H9 (cell line): ENCODE measurements around the gene KISS1. TPM values are rescaled to one million over a fixed set of nuclear protein-coding genes. Genes with fewer than 3 reads are reported as not detected.
A peak's percentile ranks its signal among the peaks of the same experiment; 100 is the strongest.

Experiments used
- DNase-seq: peaks from one replicate; pipeline ENCODE4 v3.0.0-alpha.2; 2017
- H2AFZ ChIP-seq: one replicate; pipeline ENCODE4 v1.6.1; 2013; ENCODE audit warnings: mild to moderate bottlenecking, low read length, control low read depth, moderate library complexity
- H2AK5ac ChIP-seq: 2 replicates; pipeline ENCODE4 v1.6.1; 2013; ENCODE audit warnings: low read length, control low read depth, mixed read lengths; ENCODE audit not compliant: insufficient read length
- H2BK120ac ChIP-seq: one replicate; pipeline ENCODE4 v1.6.1; 2013; ENCODE audit warnings: low read depth, mild to moderate bottlenecking, low read length, control low read depth, inconsistent platforms; ENCODE audit not compliant: poor library complexity, severe bottlenecking
- H2BK12ac ChIP-seq: 2 replicates; pipeline ENCODE4 v1.6.1; 2013; ENCODE audit warnings: low read length, control low read depth, mixed read lengths, low read depth; ENCODE audit not compliant: insufficient read length
- H2BK15ac ChIP-seq: 2 replicates; pipeline ENCODE4 v1.6.1; 2013; ENCODE audit warnings: low read depth, low read length, control low read depth
- H2BK20ac ChIP-seq: one replicate; pipeline ENCODE4 v1.6.1; 2013; ENCODE audit warnings: low read depth, mild to moderate bottlenecking, low read length, control low read depth, inconsistent platforms; ENCODE audit not compliant: poor library complexity, severe bottlenecking
- H2BK5ac ChIP-seq: 2 replicates; pipeline ENCODE4 v1.6.1; 2013; ENCODE audit warnings: low read length, control low read depth, mixed read lengths; ENCODE audit not compliant: insufficient read length
- H3K14ac ChIP-seq: 2 replicates; pipeline ENCODE4 v1.6.1; 2013; ENCODE audit warnings: low read length, control low read depth; ENCODE audit not compliant: insufficient read depth
- H3K18ac ChIP-seq: 2 replicates; pipeline ENCODE4 v1.6.1; 2013; ENCODE audit warnings: low read depth, mild to moderate bottlenecking, mixed read lengths, low read length, control low read depth; ENCODE audit not compliant: insufficient read length
- H3K23ac ChIP-seq: 2 replicates; pipeline ENCODE4 v1.6.1; 2013; ENCODE audit warnings: low read length, control low read depth, mixed read lengths, low read depth; ENCODE audit not compliant: insufficient read length
- H3K23me2 ChIP-seq: 2 replicates; pipeline ENCODE4 v1.6.1; 2013; ENCODE audit warnings: low read depth, mild to moderate bottlenecking, mixed read lengths, low read length, control low read depth; ENCODE audit not compliant: insufficient read length, poor library complexity, severe bottlenecking
- H3K27ac ChIP-seq: 2 replicates; pipeline ENCODE4 v1.5.1; 2013; ENCODE audit warnings: low read length, control low read depth, mixed read lengths, low read depth; ENCODE audit not compliant: insufficient read length
- H3K27me3 ChIP-seq: 2 replicates; pipeline ENCODE4 v1.6.1; 2013; ENCODE audit warnings: low read length, control low read depth, inconsistent platforms; ENCODE audit not compliant: insufficient read depth
- H3K4ac ChIP-seq: 2 replicates; pipeline ENCODE4 v1.6.1; 2013; ENCODE audit warnings: low read depth, mild to moderate bottlenecking, control low read depth, inconsistent platforms, low read length, moderate library complexity
- H3K4me1 ChIP-seq: 2 replicates; pipeline ENCODE4 v1.6.1; 2013; ENCODE audit warnings: low read length, control low read depth, inconsistent platforms; ENCODE audit not compliant: insufficient read depth
- H3K4me2 ChIP-seq: 2 replicates; pipeline ENCODE4 v1.6.1; 2013; ENCODE audit warnings: low read length, control low read depth, mixed read lengths; ENCODE audit not compliant: insufficient read length, insufficient read depth
- H3K56ac ChIP-seq: 2 replicates; pipeline ENCODE4 v1.6.1; 2013; ENCODE audit warnings: low read depth, mild to moderate bottlenecking, mixed read lengths, low read length, control low read depth; ENCODE audit not compliant: insufficient read length
- H3K79me1 ChIP-seq: 2 replicates; pipeline ENCODE4 v1.6.1; 2013; ENCODE audit warnings: low read depth, mild to moderate bottlenecking, moderate library complexity, low read length, control low read depth, inconsistent platforms; ENCODE audit not compliant: insufficient read depth, poor library complexity, severe bottlenecking
- H3K79me2 ChIP-seq: 2 replicates; pipeline ENCODE4 v1.6.1; 2013; ENCODE audit warnings: low read length, control low read depth, inconsistent platforms; ENCODE audit not compliant: insufficient read depth
- H3K9ac ChIP-seq: 2 replicates; pipeline ENCODE4 v1.6.1; 2013; ENCODE audit warnings: low read length, control low read depth, mixed read lengths; ENCODE audit not compliant: insufficient read length; ENCODE audit errors: extremely low read depth
- H3K9me3 ChIP-seq: one replicate; pipeline ENCODE4 v1.6.1; 2013; ENCODE audit warnings: low read depth, low read length, inconsistent platforms; ENCODE audit not compliant: control insufficient read depth
- H3T11ph ChIP-seq: one replicate; pipeline ENCODE4 v1.6.1; 2013; ENCODE audit warnings: mild to moderate bottlenecking, low read length, control low read depth, inconsistent platforms
- H4K20me1 ChIP-seq: one replicate; pipeline ENCODE4 v1.6.1; 2013; ENCODE audit not compliant: control insufficient read depth, insufficient read length, insufficient read depth
- H4K5ac ChIP-seq: 2 replicates; pipeline ENCODE4 v1.6.1; 2013; ENCODE audit warnings: low read depth, mild to moderate bottlenecking, mixed read lengths, low read length, control low read depth; ENCODE audit not compliant: insufficient read length
- H4K8ac ChIP-seq: replicated peaks from 2 replicates; pipeline ENCODE4 v1.6.1; 2013; ENCODE audit warnings: low read length, control low read depth, mixed read lengths, low read depth; ENCODE audit not compliant: insufficient read length
- H4K91ac ChIP-seq: 2 replicates; pipeline ENCODE4 v1.6.1; 2013; ENCODE audit warnings: low read depth, mild to moderate bottlenecking, moderate library complexity, mixed read lengths, low read length, control low read depth; ENCODE audit not compliant: insufficient read length
- H3K27ac Mint-ChIP-seq, 3 experiments: 2 replicates in 2 of 3; 3 replicates in 1 of 3; pipeline ENCODE4 v1.8.0; 2020 to 2021; ENCODE audit warnings: mixed read lengths in 3 of 3, mild to moderate bottlenecking in 1 of 3, moderate library complexity in 1 of 3
- H3K27me3 Mint-ChIP-seq: 2 replicates; pipeline ENCODE4 v1.8.0; 2021; ENCODE audit warnings: low read depth, mild to moderate bottlenecking, moderate library complexity, mixed read lengths
- H3K36me3 Mint-ChIP-seq, 3 experiments: 2 replicates in 2 of 3; 3 replicates in 1 of 3; pipeline ENCODE4 v1.8.0; 2020 to 2021; ENCODE audit warnings: low read depth in 3 of 3, mixed read lengths in 3 of 3; ENCODE audit not compliant: insufficient read depth in 1 of 3
- H3K4me1 Mint-ChIP-seq, 2 experiments: 2 replicates each; pipeline ENCODE4 v1.8.0; 2020; ENCODE audit warnings: mixed read lengths in 2 of 2
- H3K4me3 Mint-ChIP-seq, 2 experiments: 2 replicates in 1 of 2; 3 replicates in 1 of 2; pipeline ENCODE4 v1.8.0; 2020 to 2021; ENCODE audit warnings: mild to moderate bottlenecking in 2 of 2, mixed read lengths in 2 of 2, moderate library complexity in 1 of 2
- H3K9me3 Mint-ChIP-seq, 2 experiments: 2 replicates in 1 of 2; 3 replicates in 1 of 2; pipeline ENCODE4 v1.8.0; 2020; ENCODE audit warnings: mild to moderate bottlenecking in 2 of 2, mixed read lengths in 2 of 2, moderate library complexity in 1 of 2
- WGBS: extraction: QIAGEN DNeasy Blood & Tissue Kit; methylation state at CpG from one replicate; pipeline ENCODE4 v1.1.7; 2013; ENCODE audit warnings: missing lambda C conversion rate, low lambda C conversion rate, mixed read lengths; ENCODE audit not compliant: insufficient read length; ENCODE audit errors: extremely low coverage; 5-methylcytosine and 5-hydroxymethylcytosine counted together
- total RNA-seq: library from RNA; stranded (reverse); gene quantifications from 2 replicates; pipeline ENCODE4 v1.2.1, GENCODE V29; 2021
- TF ChIP-seq, protein P1 (sequence below): fragments of 200-600 bp; sonication (generic); conservative IDR thresholded peaks from 3 replicates; pipeline ENCODE4 v1.8.0; 2021; ENCODE audit warnings: antibody characterized with exemption, mild to moderate bottlenecking

KISS1 gene
- total RNA-seq, 1 experiment from 2014 or later, result 0.68 TPM

DNA sequence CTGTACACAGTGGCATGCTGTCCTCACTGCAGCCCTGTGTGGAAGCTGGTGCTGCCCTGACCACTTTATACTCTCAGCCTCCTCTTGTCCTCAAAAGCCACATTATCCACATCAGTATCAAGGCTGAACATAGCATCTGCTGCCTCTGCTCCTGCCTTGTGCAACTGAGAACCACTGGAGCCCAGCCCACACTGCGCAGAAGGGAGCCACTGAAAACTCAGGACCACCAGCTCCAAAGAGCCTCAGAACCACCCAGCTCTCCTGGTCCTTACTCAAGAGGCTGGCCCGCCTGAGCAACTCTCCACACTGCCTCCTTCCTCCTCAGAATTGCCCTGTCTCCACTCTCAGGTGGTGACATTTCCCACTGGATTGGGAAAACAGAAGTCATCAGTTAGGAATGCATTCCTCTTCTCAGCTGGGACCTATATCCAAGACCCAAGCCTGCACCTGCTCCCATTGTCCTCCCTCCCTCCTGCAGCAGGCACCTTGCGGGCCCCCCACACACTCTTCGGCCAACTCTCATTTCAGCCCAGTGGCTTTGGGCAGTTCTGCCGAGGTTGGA is 7.0 kb upstream of the KISS1 start:
- H3K27me3 Mint-ChIP-seq, result no peaks in the 10 kb centered on the region; the same call in 1 of the 2 replicates
- peak overlapping the region; percentile 17 for H4K8ac ChIP-seq
- H3K4me2 ChIP-seq, result no peak overlapping the region
- H2AK5ac ChIP-seq, result no peak overlapping the region
- H3K27me3 ChIP-seq, result no peaks in the 10 kb centered on the region
- H3K27ac Mint-ChIP-seq, result peak overlapping the region in 1 of 3 experiments; percentile 91; a peak in 1 of 7 replicates
- no peaks in the 10 kb centered on the region for H3K23me2 ChIP-seq
- TF ChIP-seq, protein P1, sequence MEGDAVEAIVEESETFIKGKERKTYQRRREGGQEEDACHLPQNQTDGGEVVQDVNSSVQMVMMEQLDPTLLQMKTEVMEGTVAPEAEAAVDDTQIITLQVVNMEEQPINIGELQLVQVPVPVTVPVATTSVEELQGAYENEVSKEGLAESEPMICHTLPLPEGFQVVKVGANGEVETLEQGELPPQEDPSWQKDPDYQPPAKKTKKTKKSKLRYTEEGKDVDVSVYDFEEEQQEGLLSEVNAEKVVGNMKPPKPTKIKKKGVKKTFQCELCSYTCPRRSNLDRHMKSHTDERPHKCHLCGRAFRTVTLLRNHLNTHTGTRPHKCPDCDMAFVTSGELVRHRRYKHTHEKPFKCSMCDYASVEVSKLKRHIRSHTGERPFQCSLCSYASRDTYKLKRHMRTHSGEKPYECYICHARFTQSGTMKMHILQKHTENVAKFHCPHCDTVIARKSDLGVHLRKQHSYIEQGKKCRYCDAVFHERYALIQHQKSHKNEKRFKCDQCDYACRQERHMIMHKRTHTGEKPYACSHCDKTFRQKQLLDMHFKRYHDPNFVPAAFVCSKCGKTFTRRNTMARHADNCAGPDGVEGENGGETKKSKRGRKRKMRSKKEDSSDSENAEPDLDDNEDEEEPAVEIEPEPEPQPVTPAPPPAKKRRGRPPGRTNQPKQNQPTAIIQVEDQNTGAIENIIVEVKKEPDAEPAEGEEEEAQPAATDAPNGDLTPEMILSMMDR, result no peak
- H2BK15ac ChIP-seq, result no peak overlapping the region
- no peak overlapping the region for H3K27ac ChIP-seq
- DNase-seq, result no peak
- H3K4me3 Mint-ChIP-seq, result no peak overlapping the region
- H2BK5ac ChIP-seq, result no peak overlapping the region
- no peaks in the 10 kb centered on the region for H3K9me3 Mint-ChIP-seq
- no peaks in the 10 kb centered on the region for H3K79me2 ChIP-seq
- H3K4ac ChIP-seq, result no peak overlapping the region
- no peak overlapping the region for H4K91ac ChIP-seq
- no peak overlapping the region for H3K18ac ChIP-seq
- peaks cover 28 to 30% of the 10 kb centered on the region in 2 experiments for H3K4me1 Mint-ChIP-seq
- no peak overlapping the region for H2BK120ac ChIP-seq
- no peaks in the 10 kb centered on the region for H3K79me1 ChIP-seq
- H3K9me3 ChIP-seq, result no peaks in the 10 kb centered on the region
- no peak overlapping the region for H3K9ac ChIP-seq
- no peak overlapping the region for H2AFZ ChIP-seq
- H4K20me1 ChIP-seq, result no peaks in the 10 kb centered on the region
- H3K56ac ChIP-seq, result no peak overlapping the region
- no peak overlapping the region for H3T11ph ChIP-seq
- H3K14ac ChIP-seq, result no peak overlapping the region
- H2BK20ac ChIP-seq, result no peak overlapping the region
- H4K5ac ChIP-seq, result no peak overlapping the region
- H3K36me3 Mint-ChIP-seq, result no peaks in the 10 kb centered on the region
- no peak overlapping the region for H2BK12ac ChIP-seq
- no peaks in the 10 kb centered on the region; the same call in 1 of the 2 replicates for H3K4me1 ChIP-seq
- H3K23ac ChIP-seq, result no peak overlapping the region
- WGBS, result no CpG with 5 or more reads among the region's 5 CpGs
